ENCODE measurements around the gene WASF2. TPM values are rescaled to one million over a fixed set of nuclear protein-coding genes. Genes with fewer than 3 reads are reported as not detected.

The WASF2 gene
- total RNA-seq, 2 experiments from 2014 or later = 119 to 121 TPM

DNA sequence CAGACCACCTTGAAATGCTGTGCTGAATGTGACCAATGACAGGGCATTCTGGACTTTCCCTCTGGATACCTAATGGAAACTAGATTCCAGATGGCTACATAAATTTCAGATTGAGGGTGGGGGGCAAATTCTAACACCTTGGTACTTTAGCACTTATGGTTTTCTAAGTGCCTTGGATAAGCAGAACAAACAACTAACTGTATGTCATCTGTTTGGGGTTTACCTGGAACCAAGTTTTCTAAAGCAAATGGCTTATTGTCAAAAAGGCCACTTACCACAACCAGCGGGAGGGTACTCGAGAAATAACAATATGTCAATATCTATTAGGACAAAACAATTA lies 58.4 kb downstream of the WASF2 start:
- TF ChIP-seq, protein P1, sequence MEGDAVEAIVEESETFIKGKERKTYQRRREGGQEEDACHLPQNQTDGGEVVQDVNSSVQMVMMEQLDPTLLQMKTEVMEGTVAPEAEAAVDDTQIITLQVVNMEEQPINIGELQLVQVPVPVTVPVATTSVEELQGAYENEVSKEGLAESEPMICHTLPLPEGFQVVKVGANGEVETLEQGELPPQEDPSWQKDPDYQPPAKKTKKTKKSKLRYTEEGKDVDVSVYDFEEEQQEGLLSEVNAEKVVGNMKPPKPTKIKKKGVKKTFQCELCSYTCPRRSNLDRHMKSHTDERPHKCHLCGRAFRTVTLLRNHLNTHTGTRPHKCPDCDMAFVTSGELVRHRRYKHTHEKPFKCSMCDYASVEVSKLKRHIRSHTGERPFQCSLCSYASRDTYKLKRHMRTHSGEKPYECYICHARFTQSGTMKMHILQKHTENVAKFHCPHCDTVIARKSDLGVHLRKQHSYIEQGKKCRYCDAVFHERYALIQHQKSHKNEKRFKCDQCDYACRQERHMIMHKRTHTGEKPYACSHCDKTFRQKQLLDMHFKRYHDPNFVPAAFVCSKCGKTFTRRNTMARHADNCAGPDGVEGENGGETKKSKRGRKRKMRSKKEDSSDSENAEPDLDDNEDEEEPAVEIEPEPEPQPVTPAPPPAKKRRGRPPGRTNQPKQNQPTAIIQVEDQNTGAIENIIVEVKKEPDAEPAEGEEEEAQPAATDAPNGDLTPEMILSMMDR (IDR thresholded peaks at IDR 0.05) = no peak
- H3K36me3 ChIP-seq (ENCODE audit: insufficient read depth, low read length) = peaks cover 18% of the 10 kb centered on the region
- no peak for DNase-seq
- CTCF ChIA-PET = interaction anchor here (0.9 to 2.0 kb wide), 5 partner anchors 15 to 238 kb away, joined by 3 to 9 read pairs (median 3); no protein-coding TSS in a partner anchor
- peak overlapping the region in 1 of 2 donors; percentile 56 for H3K27ac ChIP-seq (ENCODE audit: low read depth in 1 of 2, low read length in 2 of 2)
- Mint-ChIP-seq H3K27me3 (no peaks in the 10 kb centered on the region), H3K4me3 (peak overlapping the region; percentile 74), H3K27ac (peak overlapping the region; percentile 86), H3K4me1 (ENCODE audit: low read depth) (peaks cover 87% of the 10 kb centered on the region), H3K36me3 (ENCODE audit: low read depth) (peaks cover 26% of the 10 kb centered on the region), H3K9me3 (no peaks in the 10 kb centered on the region)
- no peaks in the 10 kb centered on the region for H3K9me3 ChIP-seq (ENCODE audit: control insufficient read depth in 1 of 2, insufficient read depth in 1 of 2, low read length in 2 of 2)
- POLR2A ChIA-PET = interaction anchor here (1.0 to 4.1 kb wide), 7 partner anchors 10 to 90 kb away, joined by 3 to 21 read pairs (median 6); partner anchors contain the start of gene WASF2
- no peak for ATAC-seq (ENCODE audit: poor library complexity)
- no peak overlapping the region for H3K4me3 ChIP-seq (ENCODE audit: low read length)
- peaks cover 95% of the 10 kb centered on the region for H3K4me1 ChIP-seq (ENCODE audit: insufficient read depth, low read length)
- intact Hi-C loops (cut with DNase I, micrococcal nuclease) = loop anchor here (1.0 to 5.0 kb wide), 4 partner anchors 9 to 61 kb away; partner anchors contain the start of gene WASF2 (in 1 of the 2)
- H3K27me3 ChIP-seq (ENCODE audit: control insufficient read depth in 1 of 2, insufficient read depth in 2 of 2, low read length in 2 of 2) = no peaks in the 10 kb centered on the region

DNA sequence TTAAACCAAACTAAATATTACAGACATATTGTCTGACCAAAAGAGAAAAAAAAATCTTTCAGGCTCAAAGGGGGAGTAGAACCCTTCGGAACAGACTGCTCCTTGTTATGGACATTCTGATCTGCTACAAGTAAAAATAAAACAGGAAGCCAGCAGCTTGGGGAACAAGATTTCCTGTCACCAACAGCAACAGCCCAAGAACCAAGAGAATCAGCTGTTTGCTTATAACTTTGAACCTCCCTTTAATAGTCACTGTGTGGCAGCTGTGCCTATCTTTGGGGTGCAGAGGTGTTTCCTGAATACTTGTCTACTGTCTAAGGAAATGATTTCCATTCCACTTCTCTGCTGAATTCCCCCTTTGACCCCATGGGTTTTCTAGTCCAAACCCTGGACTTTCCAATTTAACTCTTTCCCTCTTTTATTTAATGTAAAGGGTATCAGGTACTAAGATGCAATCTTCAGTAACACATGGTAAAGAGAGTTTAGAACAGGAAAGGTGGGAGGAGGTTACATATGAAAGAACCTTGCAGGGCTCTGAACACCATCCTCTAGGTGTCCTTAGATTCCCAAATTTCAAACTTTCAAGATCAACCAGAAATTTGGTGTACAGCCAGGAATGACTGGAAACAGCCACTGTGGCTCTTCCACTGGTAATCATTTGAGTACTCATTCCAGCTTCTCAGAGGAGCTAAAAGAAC lies 58.9 kb downstream of the WASF2 start:
- ChIA-PET POLR2A (interaction anchor here (0.8 to 4.1 kb wide), 13 partner anchors 10 to 173 kb away, joined by 3 to 21 read pairs (median 5); partner anchors contain the start of genes AHDC1 and WASF2), CTCF (interaction anchor here (0.9 to 2.0 kb wide), 6 partner anchors 13 to 238 kb away, joined by 3 to 9 read pairs (median 4); no protein-coding TSS in a partner anchor)
- Histone ChIP-seq H3K9me3 (ENCODE audit: control insufficient read depth in 1 of 2, insufficient read depth in 1 of 2, low read length in 2 of 2) (no peaks in the 10 kb centered on the region), H3K4me3 (ENCODE audit: low read length) (peak overlapping the region; percentile 16), H3K27ac (ENCODE audit: low read depth in 1 of 2, low read length in 2 of 2) (peak overlapping the region; percentile 46 to 56), H3K27me3 (ENCODE audit: control insufficient read depth in 1 of 2, insufficient read depth in 2 of 2, low read length in 2 of 2) (no peaks in the 10 kb centered on the region), H3K4me1 (ENCODE audit: insufficient read depth, low read length) (peaks cover 90% of the 10 kb centered on the region), H3K36me3 (ENCODE audit: insufficient read depth, low read length) (peaks cover 22% of the 10 kb centered on the region)
- Mint-ChIP-seq H3K4me1 (ENCODE audit: low read depth) (peaks cover 87% of the 10 kb centered on the region), H3K4me3 (peak overlapping the region; percentile 74), H3K9me3 (no peaks in the 10 kb centered on the region), H3K36me3 (ENCODE audit: low read depth) (peaks cover 31% of the 10 kb centered on the region), H3K27ac (peak overlapping the region; percentile 86), H3K27me3 (no peaks in the 10 kb centered on the region)
- TF ChIP-seq, protein P1 (IDR thresholded peaks at IDR 0.05) = peak; percentile 4
- intact Hi-C loops (cut with DNase I, micrococcal nuclease) = loop anchor here (1.0 to 5.0 kb wide), 4 partner anchors 9 to 61 kb away; partner anchors contain the start of gene WASF2 (in 1 of the 2)
- ATAC-seq (ENCODE audit: poor library complexity) (peak; percentile 87), DNase-seq (peak in 9 of 14 experiments; percentile 7 to 83 (median 19))

DNA sequence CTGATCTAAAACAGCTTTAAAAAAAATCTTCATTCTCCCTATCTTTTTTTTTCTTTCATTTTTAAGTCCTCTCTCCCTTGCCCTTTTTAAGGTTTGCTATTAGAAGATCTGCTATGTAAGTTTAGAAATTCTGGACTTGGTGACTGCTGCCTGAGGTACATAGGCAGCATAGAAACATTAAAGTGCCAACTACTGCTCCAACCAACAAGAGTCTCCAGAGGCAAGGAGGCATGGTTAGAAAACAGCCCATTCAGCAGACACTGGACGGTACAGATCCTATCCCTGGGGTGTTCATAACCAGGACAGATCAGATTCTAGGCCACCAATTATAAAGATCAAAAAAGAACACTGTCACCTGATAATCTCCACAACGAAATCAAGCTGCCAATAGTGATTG lies 60.9 kb downstream of the WASF2 start:
- Histone ChIP-seq H3K36me3 (ENCODE audit: insufficient read depth, low read length) (peaks cover 35% of the 10 kb centered on the region), H3K9me3 (ENCODE audit: control insufficient read depth in 1 of 2, insufficient read depth in 1 of 2, low read length in 2 of 2) (no peaks in the 10 kb centered on the region), H3K4me3 (ENCODE audit: low read length) (peak overlapping the region; percentile 37), H3K4me1 (ENCODE audit: insufficient read depth, low read length) (peaks cover 70% of the 10 kb centered on the region), H3K27ac (ENCODE audit: low read depth in 1 of 2, low read length in 2 of 2) (peak overlapping the region; percentile 49 to 54), H3K27me3 (ENCODE audit: control insufficient read depth in 1 of 2, insufficient read depth in 2 of 2, low read length in 2 of 2) (no peaks in the 10 kb centered on the region)
- POLR2A ChIA-PET = interaction anchor here (0.9 to 4.1 kb wide), 4 partner anchors 8 to 61 kb away, joined by 3 to 21 read pairs (median 8); partner anchors contain the start of gene WASF2
- Mint-ChIP-seq H3K36me3 (ENCODE audit: low read depth) (peaks cover 46% of the 10 kb centered on the region), H3K9me3 (no peaks in the 10 kb centered on the region), H3K27ac (peak overlapping the region; percentile 86), H3K4me1 (ENCODE audit: low read depth) (peaks cover 86% of the 10 kb centered on the region), H3K27me3 (no peaks in the 10 kb centered on the region), H3K4me3 (peak overlapping the region; percentile 84)
- intact Hi-C loops (cut with DNase I, micrococcal nuclease) = no loop called here
- no peak for DNase-seq
- no peak for ATAC-seq (ENCODE audit: poor library complexity)
- TF ChIP-seq, protein P1 (IDR thresholded peaks at IDR 0.05) = no peak
- CTCF ChIA-PET = interaction anchor here (0.7 to 4.4 kb wide), 3 partner anchors 9 to 128 kb away, joined by 3 to 18 read pairs (median 5); no protein-coding TSS in a partner anchor

Measured in CD4-positive, alpha-beta T cell (primary cell).